HepG2 (cell line): ENCODE measurements around the gene AKIP1. TPM values are rescaled to one million over a fixed set of nuclear protein-coding genes. Genes with fewer than 3 reads are reported as not detected.

Experiments
- DPF2 ChIP-seq: sonication (generic); formaldehyde crosslinking; IDR thresholded peaks from 2 replicates; pipeline ENCODE4 v1.4.0; 2020; ENCODE audit warnings: mild to moderate bottlenecking, low read depth, missing genetic modification reagents, borderline replicate concordance
- DR1 ChIP-seq: sonication (generic); formaldehyde crosslinking; IDR thresholded peaks from 2 replicates; pipeline ENCODE4 v1.8.0; 2021; ENCODE audit warnings: mild to moderate bottlenecking, missing genetic modification reagents, inconsistent platforms
- FOSL1 ChIP-seq: sonication (generic); formaldehyde crosslinking; IDR thresholded peaks from 2 replicates; pipeline ENCODE4 v1.9.0; 2021; ENCODE audit warnings: missing genetic modification reagents, borderline replicate concordance
- GLI4 ChIP-seq: sonication (generic); formaldehyde crosslinking; IDR thresholded peaks from 2 replicates; pipeline ENCODE4 v1.5.1; 2020; ENCODE audit warnings: missing genetic modification reagents, mild to moderate bottlenecking, moderate library complexity, borderline replicate concordance
- KAT2B ChIP-seq: fragments of 150-350 bp; IDR thresholded peaks from 2 replicates; pipeline ENCODE4 v1.6.1; 2014; ENCODE audit warnings: low read depth, low read length, borderline replicate concordance
- MAF1 ChIP-seq: sonication (generic); formaldehyde crosslinking; IDR thresholded peaks from 2 replicates; pipeline ENCODE4 v1.5.0; 2020; ENCODE audit warnings: missing genetic modification reagents, borderline replicate concordance
- MAX ChIP-seq: IDR thresholded peaks from 2 replicates; pipeline ENCODE4 v1.6.1; 2012; ENCODE audit warnings: inconsistent platforms
- MNT ChIP-seq: fragments of 450-650 bp; IDR thresholded peaks from 2 replicates; pipeline ENCODE4 v1.6.1; 2016
- ONECUT2 ChIP-seq: sonication (generic); formaldehyde crosslinking; IDR thresholded peaks from 2 replicates; pipeline ENCODE4 v1.4.0; 2020; ENCODE audit warnings: missing genetic modification reagents
- RFX1 ChIP-seq: fragments of 450-650 bp; IDR thresholded peaks from 2 replicates; pipeline ENCODE4 v1.6.1; 2017
- SATB2 ChIP-seq: sonication (generic); formaldehyde crosslinking; IDR thresholded peaks from 2 replicates; pipeline ENCODE4 v1.5.0; 2020; ENCODE audit warnings: missing genetic modification reagents
- TIGD3 ChIP-seq: sonication (generic); formaldehyde crosslinking; IDR thresholded peaks from 2 replicates; pipeline ENCODE4 v1.5.1; 2020; ENCODE audit warnings: mild to moderate bottlenecking, missing genetic modification reagents, borderline replicate concordance
- ZHX2 ChIP-seq, 2 experiments: sonication (generic) in 1 of 2; formaldehyde crosslinking in 1 of 2; IDR thresholded peaks; 2 replicates each; pipeline versions ENCODE4 v1.6.1 to v1.9.0; 2014 to 2022; ENCODE audit warnings: antibody characterized with exemption in 1 of 2, borderline replicate concordance in 1 of 2, inconsistent platforms in 1 of 2, low read depth in 1 of 2, missing genetic modification reagents in 1 of 2
- ZNF17 ChIP-seq: sonication (generic); formaldehyde crosslinking; IDR thresholded peaks from 2 replicates; pipeline ENCODE4 v1.5.0; 2020; ENCODE audit warnings: mild to moderate bottlenecking, missing genetic modification reagents
- ZNF235 ChIP-seq: sonication (generic); formaldehyde crosslinking; IDR thresholded peaks from 2 replicates; pipeline ENCODE4 v1.8.1; 2023; ENCODE audit warnings: mild to moderate bottlenecking, missing genetic modification reagents, borderline replicate concordance
- ZNF280B ChIP-seq: sonication (generic); formaldehyde crosslinking; IDR thresholded peaks from 2 replicates; pipeline ENCODE4 v1.5.0; 2020; ENCODE audit warnings: missing genetic modification reagents, mild to moderate bottlenecking, borderline replicate concordance
- ZNF383 ChIP-seq: sonication (generic); formaldehyde crosslinking; IDR thresholded peaks from 2 replicates; pipeline ENCODE4 v1.4.0; 2020; ENCODE audit warnings: missing genetic modification reagents, mild to moderate bottlenecking, borderline replicate concordance
- polyA plus RNA-seq, 8 experiments: library from polyadenylated mRNA; depleted of rRNA in 3 of 8; stranded (reverse) in 7 of 8; unstranded in 1 of 8; fragments of >200 nt; fragmentation: Illumina TruSeq in 4 of 8; extraction: Trizol in 4 of 8; gene quantifications; 2 replicates each; pipeline versions ENCODE4 v1.2.1 to v1.2.3, GENCODE V29; 2011 to 2016; ENCODE audit warnings: low read depth in 4 of 8, missing spikeins in 1 of 8, mixed read lengths in 1 of 8; ENCODE audit not compliant: insufficient read depth in 1 of 8
- total RNA-seq, 5 experiments: library from RNA; depleted of rRNA; stranded (reverse); fragments of >200 nt; fragmentation: Illumina TruSeq; extraction: Trizol; gene quantifications; 2 replicates each; pipeline ENCODE4 v1.2.3, GENCODE V29; 2016; ENCODE audit warnings: low read depth in 1 of 5

The AKIP1 gene
- total and polyA plus RNA-seq, 2 of the 13 experiments (the other 11 are each of a cell fraction or from before 2014, with no cell fraction given), result 10.0 to 20.3 TPM

GRCh38 chr11:8911029-8911823 lies at the start of gene AKIP1 (continued):
- TF ChIP-seq DPF2 (CRISPR knock-in tag) (no peak), MNT (no peak), DR1 (CRISPR knock-in tag) (peak; percentile 52; the same call in 1 of the 2 replicates), FOSL1 (CRISPR knock-in tag) (no peak), RFX1 (no peak), ZNF383 (CRISPR knock-in tag) (no peak), GLI4 (CRISPR knock-in tag) (peak; percentile 56; the same call in 1 of the 2 replicates), KAT2B (no peak), ZHX2 (IDR thresholded peaks at IDR 0.05; ENCODE audit: low read depth) (0 out of 2 replicates have a peak, but pooled peaks have one; percentile 18), ZHX2 (CRISPR knock-in tag; IDR thresholded peaks at IDR 0.05; ENCODE audit: borderline replicate concordance) (no peak), MAF1 (no peak), ONECUT2 (CRISPR knock-in tag) (no peak), ZNF17 (no peak), SATB2 (CRISPR knock-in tag) (no peak), ZNF280B (CRISPR knock-in tag) (peak; percentile 84), TIGD3 (no peak; the same call in 1 of the 2 replicates), ZNF235 (no peak), MAX (peak; percentile 44; the same call in 1 of the 2 replicates)
